ENCODE measurements around the gene CPA3. TPM values are rescaled to one million over a fixed set of nuclear protein-coding genes. Genes with fewer than 3 reads are reported as not detected.

The CPA3 gene
- total and polyA plus RNA-seq, 10 of the 15 experiments (the other 5 are each of a cell fraction or from before 2014, with no cell fraction given): not detected

DNA sequence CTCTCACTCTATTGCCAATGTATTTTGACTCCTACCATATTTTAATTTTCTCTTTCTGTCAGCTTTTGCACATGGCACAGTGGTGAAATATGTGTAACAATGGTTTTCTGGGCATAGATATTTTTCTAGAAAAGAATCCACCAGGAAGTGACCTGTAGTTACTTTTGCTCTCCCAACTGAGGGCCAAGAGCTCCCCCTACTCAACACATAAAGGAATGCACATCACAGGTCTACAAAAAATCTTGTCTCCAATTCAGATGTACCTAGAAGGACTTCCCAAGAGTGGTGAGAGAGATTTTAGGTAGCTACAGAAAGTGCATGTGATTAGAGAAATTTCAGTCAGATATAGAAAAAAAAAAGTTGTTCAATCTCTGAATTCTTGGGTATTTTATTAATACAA is 15.6 kb downstream of the CPA3 start:
- H3K36me3 ChIP-seq (ENCODE audit: control insufficient read depth in 2 of 2, insufficient read depth in 2 of 2, low read length in 1 of 2): no peaks in the 10 kb centered on the region
- peak; percentile 47; the same call in 1 of the 3 replicates for ATAC-seq
- ChIA-PET POLR2A (no interaction called here), SMC1A (ENCODE audit: uncharacterized antibody, unreplicated experiment) (interaction anchor here (1.6 kb wide), 1 partner anchor 18 kb away, joined by 4 read pairs; no protein-coding TSS in a partner anchor), CTCF (interaction anchor here (0.9 to 1.9 kb wide), 4 partner anchors 15 to 500 kb away, joined by 3 to 4 read pairs (median 4); partner anchors contain the start of gene CPA3), RAD21 (ENCODE audit: unreplicated experiment) (no interaction called here)
- no TSS peak for BruUV-seq (replicated peaks)
- in situ Hi-C loops (cut with MboI): no loop called here
- intact Hi-C loops (cut with micrococcal nuclease; ENCODE audit: unreplicated experiment): no loop called here
- H3K4me3 ChIP-seq: no peak overlapping the region
- H4K20me1 ChIP-seq (ENCODE audit: control insufficient read depth, insufficient read depth): no peaks in the 10 kb centered on the region
- H3K27me3 ChIP-seq (replicated peaks in 1 of 2; ENCODE audit: control insufficient read depth in 2 of 2, insufficient read depth in 2 of 2, low read length in 1 of 2): no peaks in the 10 kb centered on the region; a peak in 1 of 4 replicates
- DNase-seq (ENCODE audit: low read depth, low spot score): no peak
- H3K9ac ChIP-seq (ENCODE audit: control insufficient read depth, insufficient read depth, low read length): no peak overlapping the region
- H3K4me1 ChIP-seq (ENCODE audit: control insufficient read depth, insufficient read depth, low read length): no peaks in the 10 kb centered on the region
- TF ChIP-seq ZNF274 (IDR thresholded peaks at IDR 0.05; ENCODE audit: insufficient read depth, insufficient read length) (no peak), MEF2A (IDR thresholded peaks at IDR 0.05; ENCODE audit: insufficient read depth, low read depth, low read length) (no peak), DPF2 (IDR thresholded peaks at IDR 0.05) (no peak), POU2F2 (IDR thresholded peaks at IDR 0.05; ENCODE audit: borderline replicate concordance, low read depth, low read length) (no peak), RAD21 (IDR thresholded peaks at IDR 0.05; ENCODE audit: insufficient read depth, low read depth, low read length) (peak; percentile 32)
- TF ChIP-seq, protein P1, sequence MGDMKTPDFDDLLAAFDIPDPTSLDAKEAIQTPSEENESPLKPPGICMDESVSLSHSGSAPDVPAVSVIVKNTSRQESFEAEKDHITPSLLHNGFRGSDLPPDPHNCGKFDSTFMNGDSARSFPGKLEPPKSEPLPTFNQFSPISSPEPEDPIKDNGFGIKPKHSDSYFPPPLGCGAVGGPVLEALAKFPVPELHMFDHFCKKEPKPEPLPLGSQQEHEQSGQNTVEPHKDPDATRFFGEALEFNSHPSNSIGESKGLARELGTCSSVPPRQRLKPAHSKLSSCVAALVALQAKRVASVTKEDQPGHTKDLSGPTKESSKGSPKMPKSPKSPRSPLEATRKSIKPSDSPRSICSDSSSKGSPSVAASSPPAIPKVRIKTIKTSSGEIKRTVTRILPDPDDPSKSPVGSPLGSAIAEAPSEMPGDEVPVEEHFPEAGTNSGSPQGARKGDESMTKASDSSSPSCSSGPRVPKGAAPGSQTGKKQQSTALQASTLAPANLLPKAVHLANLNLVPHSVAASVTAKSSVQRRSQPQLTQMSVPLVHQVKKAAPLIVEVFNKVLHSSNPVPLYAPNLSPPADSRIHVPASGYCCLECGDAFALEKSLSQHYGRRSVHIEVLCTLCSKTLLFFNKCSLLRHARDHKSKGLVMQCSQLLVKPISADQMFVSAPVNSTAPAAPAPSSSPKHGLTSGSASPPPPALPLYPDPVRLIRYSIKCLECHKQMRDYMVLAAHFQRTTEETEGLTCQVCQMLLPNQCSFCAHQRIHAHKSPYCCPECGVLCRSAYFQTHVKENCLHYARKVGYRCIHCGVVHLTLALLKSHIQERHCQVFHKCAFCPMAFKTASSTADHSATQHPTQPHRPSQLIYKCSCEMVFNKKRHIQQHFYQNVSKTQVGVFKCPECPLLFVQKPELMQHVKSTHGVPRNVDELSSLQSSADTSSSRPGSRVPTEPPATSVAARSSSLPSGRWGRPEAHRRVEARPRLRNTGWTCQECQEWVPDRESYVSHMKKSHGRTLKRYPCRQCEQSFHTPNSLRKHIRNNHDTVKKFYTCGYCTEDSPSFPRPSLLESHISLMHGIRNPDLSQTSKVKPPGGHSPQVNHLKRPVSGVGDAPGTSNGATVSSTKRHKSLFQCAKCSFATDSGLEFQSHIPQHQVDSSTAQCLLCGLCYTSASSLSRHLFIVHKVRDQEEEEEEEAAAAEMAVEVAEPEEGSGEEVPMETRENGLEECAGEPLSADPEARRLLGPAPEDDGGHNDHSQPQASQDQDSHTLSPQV (IDR thresholded peaks at IDR 0.05): no peak
- TF ChIP-seq, protein P2, sequence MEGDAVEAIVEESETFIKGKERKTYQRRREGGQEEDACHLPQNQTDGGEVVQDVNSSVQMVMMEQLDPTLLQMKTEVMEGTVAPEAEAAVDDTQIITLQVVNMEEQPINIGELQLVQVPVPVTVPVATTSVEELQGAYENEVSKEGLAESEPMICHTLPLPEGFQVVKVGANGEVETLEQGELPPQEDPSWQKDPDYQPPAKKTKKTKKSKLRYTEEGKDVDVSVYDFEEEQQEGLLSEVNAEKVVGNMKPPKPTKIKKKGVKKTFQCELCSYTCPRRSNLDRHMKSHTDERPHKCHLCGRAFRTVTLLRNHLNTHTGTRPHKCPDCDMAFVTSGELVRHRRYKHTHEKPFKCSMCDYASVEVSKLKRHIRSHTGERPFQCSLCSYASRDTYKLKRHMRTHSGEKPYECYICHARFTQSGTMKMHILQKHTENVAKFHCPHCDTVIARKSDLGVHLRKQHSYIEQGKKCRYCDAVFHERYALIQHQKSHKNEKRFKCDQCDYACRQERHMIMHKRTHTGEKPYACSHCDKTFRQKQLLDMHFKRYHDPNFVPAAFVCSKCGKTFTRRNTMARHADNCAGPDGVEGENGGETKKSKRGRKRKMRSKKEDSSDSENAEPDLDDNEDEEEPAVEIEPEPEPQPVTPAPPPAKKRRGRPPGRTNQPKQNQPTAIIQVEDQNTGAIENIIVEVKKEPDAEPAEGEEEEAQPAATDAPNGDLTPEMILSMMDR (IDR thresholded peaks at IDR 0.05 in 2 of 3, conservative IDR thresholded peaks at IDR 0.05 in 1 of 3; ENCODE audit: control insufficient read depth in 2 of 3, extremely low read depth in 1 of 3, insufficient read depth in 1 of 3, low read depth in 3 of 3, low read length in 3 of 3): peak in 2 of 3 experiments; percentile 24 to 29; a peak in 2 of 6 replicates
- FAIRE-seq: no peak
- H3K9me3 ChIP-seq (replicated peaks; ENCODE audit: control insufficient read depth, insufficient read depth, low read length): no peaks in the 10 kb centered on the region
- H2AFZ ChIP-seq (ENCODE audit: control insufficient read depth, low read depth, low read length): no peak overlapping the region
- no peaks in the 10 kb centered on the region for H3K79me2 ChIP-seq (ENCODE audit: control insufficient read depth, insufficient read depth, low read length)
- no peak overlapping the region for H3K4me2 ChIP-seq (ENCODE audit: control insufficient read depth, insufficient read depth)
- H3K27ac ChIP-seq (ENCODE audit: control insufficient read depth, insufficient read depth): no peak overlapping the region
